Stimulated activated CD4-positive, alpha-beta T cell treated with anti-CD3 and anti-CD28 coated beads, Interleukin-4, amount 100 ng/mL, for 48 hours (primary cell): ENCODE measurements around the gene EPB41L4B.
"Not testable (repeated sequence)": the region's sequence is repeated elsewhere in the genome, so short reads cannot be mapped to it uniquely, and the experiment has no call there.

Source experiments
- DNase-seq, 2 donors: peaks; one replicate each; pipeline ENCODE4 v3.0.0-alpha.2; 2020; ENCODE audit warnings: low read depth in 2 of 2

EPB41L4B gene

GRCh38 chr9:109320742-109321448, at the start of gene EPB41L4B:
Gene EPB41L4B, minus strand, starts transcription at chr9:109321059. Its CDS starts 613 bp downstream, at chr9:109320446.
- DNase-seq, result peak; percentile 88 to 93

GRCh38 chr9:109369285-109369684, 48.4 kb upstream of the EPB41L4B start:
- DNase-seq, result no peak

GRCh38 chr9:109360771-109361170, 39.9 kb upstream of the EPB41L4B start:
- DNase-seq, result no peak

GRCh38 chr9:109358968-109359603, 38.2 kb upstream of the EPB41L4B start:
- DNase-seq, result not testable (repeated sequence)

GRCh38 chr9:109355564-109356297, 34.9 kb upstream of the EPB41L4B start:
- DNase-seq, result no peak

- DNase-seq, result no peak
Observed at GRCh38 chr9:109354190-109354589, 33.3 kb upstream of the EPB41L4B start.

- no peak for DNase-seq
Observed at GRCh38 chr9:109351032-109351431, 30.2 kb upstream of the EPB41L4B start.

- DNase-seq, result no peak
Observed at GRCh38 chr9:109349421-109349846, 28.6 kb upstream of the EPB41L4B start.

GRCh38 chr9:109346904-109347303, 26.0 kb upstream of the EPB41L4B start:
- DNase-seq, result no peak

GRCh38 chr9:109344866-109345265, 24.0 kb upstream of the EPB41L4B start:
- no peak for DNase-seq

- no peak for DNase-seq
Observed at GRCh38 chr9:109342878-109343277, 22.0 kb upstream of the EPB41L4B start.

GRCh38 chr9:109341561-109341960, 20.7 kb upstream of the EPB41L4B start:
- DNase-seq, result no peak

- DNase-seq, result not testable (repeated sequence)
Observed at GRCh38 chr9:109340979-109341378, 20.1 kb upstream of the EPB41L4B start.

- no peak for DNase-seq
Observed at GRCh38 chr9:109336409-109336808, 15.6 kb upstream of the EPB41L4B start.

- no peak for DNase-seq
Observed at GRCh38 chr9:109335929-109336328, 15.1 kb upstream of the EPB41L4B start.

- DNase-seq, result no peak
Observed at GRCh38 chr9:109335121-109335520, 14.3 kb upstream of the EPB41L4B start.

GRCh38 chr9:109331353-109331752, 10.5 kb upstream of the EPB41L4B start:
- DNase-seq, result no peak

GRCh38 chr9:109329638-109330258, 8.9 kb upstream of the EPB41L4B start:
- no peak for DNase-seq

GRCh38 chr9:109328978-109329637, 8.2 kb upstream of the EPB41L4B start:
- DNase-seq, result no peak

- DNase-seq, result no peak
Observed at GRCh38 chr9:109325089-109325488, 4.2 kb upstream of the EPB41L4B start.

GRCh38 chr9:109323771-109324170, 2.9 kb upstream of the EPB41L4B start:
- DNase-seq, result no peak

- DNase-seq, result no peak
Observed at GRCh38 chr9:109321727-109322126, 868 bp upstream of the EPB41L4B start.
